H9 (cell line): ENCODE data around the gene KCNMB3. TPM values are rescaled to one million over a fixed set of nuclear protein-coding genes. Genes with fewer than 3 reads are reported as not detected.

ENCODE experiments used
- DNase-seq: peaks from one replicate; pipeline ENCODE4 v3.0.0-alpha.2; 2017
- H2AFZ ChIP-seq: one replicate; pipeline ENCODE4 v1.6.1; 2013; ENCODE audit warnings: mild to moderate bottlenecking, low read length, control low read depth, moderate library complexity
- H2AK5ac ChIP-seq: 2 replicates; pipeline ENCODE4 v1.6.1; 2013; ENCODE audit warnings: low read length, control low read depth, mixed read lengths; ENCODE audit not compliant: insufficient read length
- H2BK120ac ChIP-seq: one replicate; pipeline ENCODE4 v1.6.1; 2013; ENCODE audit warnings: low read depth, mild to moderate bottlenecking, low read length, control low read depth, inconsistent platforms; ENCODE audit not compliant: poor library complexity, severe bottlenecking
- H2BK12ac ChIP-seq: 2 replicates; pipeline ENCODE4 v1.6.1; 2013; ENCODE audit warnings: low read length, control low read depth, mixed read lengths, low read depth; ENCODE audit not compliant: insufficient read length
- H2BK15ac ChIP-seq: 2 replicates; pipeline ENCODE4 v1.6.1; 2013; ENCODE audit warnings: low read depth, low read length, control low read depth
- H2BK20ac ChIP-seq: one replicate; pipeline ENCODE4 v1.6.1; 2013; ENCODE audit warnings: low read depth, mild to moderate bottlenecking, low read length, control low read depth, inconsistent platforms; ENCODE audit not compliant: poor library complexity, severe bottlenecking
- H2BK5ac ChIP-seq: 2 replicates; pipeline ENCODE4 v1.6.1; 2013; ENCODE audit warnings: low read length, control low read depth, mixed read lengths; ENCODE audit not compliant: insufficient read length
- H3K14ac ChIP-seq: 2 replicates; pipeline ENCODE4 v1.6.1; 2013; ENCODE audit warnings: low read length, control low read depth; ENCODE audit not compliant: insufficient read depth
- H3K18ac ChIP-seq: 2 replicates; pipeline ENCODE4 v1.6.1; 2013; ENCODE audit warnings: low read depth, mild to moderate bottlenecking, mixed read lengths, low read length, control low read depth; ENCODE audit not compliant: insufficient read length
- H3K23ac ChIP-seq: 2 replicates; pipeline ENCODE4 v1.6.1; 2013; ENCODE audit warnings: low read length, control low read depth, mixed read lengths, low read depth; ENCODE audit not compliant: insufficient read length
- H3K23me2 ChIP-seq: 2 replicates; pipeline ENCODE4 v1.6.1; 2013; ENCODE audit warnings: low read depth, mild to moderate bottlenecking, mixed read lengths, low read length, control low read depth; ENCODE audit not compliant: insufficient read length, poor library complexity, severe bottlenecking
- H3K27ac ChIP-seq: 2 replicates; pipeline ENCODE4 v1.5.1; 2013; ENCODE audit warnings: low read length, control low read depth, mixed read lengths, low read depth; ENCODE audit not compliant: insufficient read length
- H3K27me3 ChIP-seq: 2 replicates; pipeline ENCODE4 v1.6.1; 2013; ENCODE audit warnings: low read length, control low read depth, inconsistent platforms; ENCODE audit not compliant: insufficient read depth
- H3K4ac ChIP-seq: 2 replicates; pipeline ENCODE4 v1.6.1; 2013; ENCODE audit warnings: low read depth, mild to moderate bottlenecking, control low read depth, inconsistent platforms, low read length, moderate library complexity
- H3K4me1 ChIP-seq: 2 replicates; pipeline ENCODE4 v1.6.1; 2013; ENCODE audit warnings: low read length, control low read depth, inconsistent platforms; ENCODE audit not compliant: insufficient read depth
- H3K4me2 ChIP-seq: 2 replicates; pipeline ENCODE4 v1.6.1; 2013; ENCODE audit warnings: low read length, control low read depth, mixed read lengths; ENCODE audit not compliant: insufficient read length, insufficient read depth
- H3K56ac ChIP-seq: 2 replicates; pipeline ENCODE4 v1.6.1; 2013; ENCODE audit warnings: low read depth, mild to moderate bottlenecking, mixed read lengths, low read length, control low read depth; ENCODE audit not compliant: insufficient read length
- H3K79me1 ChIP-seq: 2 replicates; pipeline ENCODE4 v1.6.1; 2013; ENCODE audit warnings: low read depth, mild to moderate bottlenecking, moderate library complexity, low read length, control low read depth, inconsistent platforms; ENCODE audit not compliant: insufficient read depth, poor library complexity, severe bottlenecking
- H3K79me2 ChIP-seq: 2 replicates; pipeline ENCODE4 v1.6.1; 2013; ENCODE audit warnings: low read length, control low read depth, inconsistent platforms; ENCODE audit not compliant: insufficient read depth
- H3K9ac ChIP-seq: 2 replicates; pipeline ENCODE4 v1.6.1; 2013; ENCODE audit warnings: low read length, control low read depth, mixed read lengths; ENCODE audit not compliant: insufficient read length; ENCODE audit errors: extremely low read depth
- H3K9me3 ChIP-seq: one replicate; pipeline ENCODE4 v1.6.1; 2013; ENCODE audit warnings: low read depth, low read length, inconsistent platforms; ENCODE audit not compliant: control insufficient read depth
- H3T11ph ChIP-seq: one replicate; pipeline ENCODE4 v1.6.1; 2013; ENCODE audit warnings: mild to moderate bottlenecking, low read length, control low read depth, inconsistent platforms
- H4K20me1 ChIP-seq: one replicate; pipeline ENCODE4 v1.6.1; 2013; ENCODE audit not compliant: control insufficient read depth, insufficient read length, insufficient read depth
- H4K5ac ChIP-seq: 2 replicates; pipeline ENCODE4 v1.6.1; 2013; ENCODE audit warnings: low read depth, mild to moderate bottlenecking, mixed read lengths, low read length, control low read depth; ENCODE audit not compliant: insufficient read length
- H4K8ac ChIP-seq: replicated peaks from 2 replicates; pipeline ENCODE4 v1.6.1; 2013; ENCODE audit warnings: low read length, control low read depth, mixed read lengths, low read depth; ENCODE audit not compliant: insufficient read length
- H4K91ac ChIP-seq: 2 replicates; pipeline ENCODE4 v1.6.1; 2013; ENCODE audit warnings: low read depth, mild to moderate bottlenecking, moderate library complexity, mixed read lengths, low read length, control low read depth; ENCODE audit not compliant: insufficient read length
- H3K27ac Mint-ChIP-seq, 3 experiments: 2 replicates in 2 of 3; 3 replicates in 1 of 3; pipeline ENCODE4 v1.8.0; 2020 to 2021; ENCODE audit warnings: mixed read lengths in 3 of 3, mild to moderate bottlenecking in 1 of 3, moderate library complexity in 1 of 3
- H3K27me3 Mint-ChIP-seq: 2 replicates; pipeline ENCODE4 v1.8.0; 2021; ENCODE audit warnings: low read depth, mild to moderate bottlenecking, moderate library complexity, mixed read lengths
- H3K36me3 Mint-ChIP-seq, 3 experiments: 2 replicates in 2 of 3; 3 replicates in 1 of 3; pipeline ENCODE4 v1.8.0; 2020 to 2021; ENCODE audit warnings: low read depth in 3 of 3, mixed read lengths in 3 of 3; ENCODE audit not compliant: insufficient read depth in 1 of 3
- H3K4me1 Mint-ChIP-seq, 2 experiments: 2 replicates each; pipeline ENCODE4 v1.8.0; 2020; ENCODE audit warnings: mixed read lengths in 2 of 2
- H3K4me3 Mint-ChIP-seq, 2 experiments: 2 replicates in 1 of 2; 3 replicates in 1 of 2; pipeline ENCODE4 v1.8.0; 2020 to 2021; ENCODE audit warnings: mild to moderate bottlenecking in 2 of 2, mixed read lengths in 2 of 2, moderate library complexity in 1 of 2
- H3K9me3 Mint-ChIP-seq, 2 experiments: 2 replicates in 1 of 2; 3 replicates in 1 of 2; pipeline ENCODE4 v1.8.0; 2020; ENCODE audit warnings: mild to moderate bottlenecking in 2 of 2, mixed read lengths in 2 of 2, moderate library complexity in 1 of 2
- CTCF ChIP-seq: fragments of 200-600 bp; sonication (generic); conservative IDR thresholded peaks from 3 replicates; pipeline ENCODE4 v1.8.0; 2021; ENCODE audit warnings: antibody characterized with exemption, mild to moderate bottlenecking
- WGBS: extraction: QIAGEN DNeasy Blood & Tissue Kit; methylation state at CpG from one replicate; pipeline ENCODE4 v1.1.7; 2013; ENCODE audit warnings: missing lambda C conversion rate, low lambda C conversion rate, mixed read lengths; ENCODE audit not compliant: insufficient read length; ENCODE audit errors: extremely low coverage; 5-methylcytosine and 5-hydroxymethylcytosine counted together
- total RNA-seq: library from RNA; stranded (reverse); gene quantifications from 2 replicates; pipeline ENCODE4 v1.2.1, GENCODE V29; 2021

The KCNMB3 gene
- total RNA-seq, 1 experiment from 2014 or later = 1.6 TPM

GRCh38 chr3:179266701-179267211 lies 15.8 kb upstream of the KCNMB3 start:
- H3K27me3 Mint-ChIP-seq = peaks cover 13% of the 10 kb centered on the region
- Histone ChIP-seq H2BK5ac (no peak overlapping the region), H3K14ac (no peak overlapping the region), H3K23ac (no peak overlapping the region), H3T11ph (no peak overlapping the region), H3K27me3 (no peaks in the 10 kb centered on the region), H2BK20ac (no peak overlapping the region), H3K79me2 (no peaks in the 10 kb centered on the region), H3K4ac (no peak overlapping the region), H3K23me2 (no peaks in the 10 kb centered on the region), H3K56ac (no peak overlapping the region), H3K79me1 (no peaks in the 10 kb centered on the region), H3K9me3 (no peaks in the 10 kb centered on the region), H4K91ac (no peak overlapping the region), H2BK12ac (no peak overlapping the region), H3K18ac (no peak overlapping the region), H4K8ac (no peak overlapping the region), H2BK15ac (no peak overlapping the region), H2AK5ac (no peak overlapping the region), H3K9ac (no peak overlapping the region), H3K4me1 (no peaks in the 10 kb centered on the region), H4K5ac (no peak overlapping the region), H2BK120ac (no peak overlapping the region), H3K4me2 (no peak overlapping the region), H4K20me1 (no peaks in the 10 kb centered on the region), H2AFZ (no peak overlapping the region), H3K27ac (no peak overlapping the region)
- no peak overlapping the region for H3K27ac Mint-ChIP-seq
- no peak overlapping the region for H3K4me3 Mint-ChIP-seq
- TF ChIP-seq CTCF = no peak
- no peak for DNase-seq
- 0 out of 4 replicates have a peak, but pooled peaks cover 0 to 2% of the 10 kb centered on the region in 2 experiments for H3K4me1 Mint-ChIP-seq
- no CpG with 5 or more reads among the region's 21 CpGs for WGBS
- peaks cover 0 to 2% of the 10 kb centered on the region in 2 experiments; a peak in 1 of 5 replicates for H3K9me3 Mint-ChIP-seq
- peaks cover 1 to 4% (median 2%) of the 10 kb centered on the region in 3 experiments; a peak in 3 of 7 replicates for H3K36me3 Mint-ChIP-seq
